ENCODE data around the gene VPS11. TPM values are rescaled to one million over a fixed set of nuclear protein-coding genes. Genes with fewer than 3 reads are reported as not detected.

The VPS11 gene
- total RNA-seq, 2 experiments from 2014 or later = 23.3 to 32.2 TPM

DNA sequence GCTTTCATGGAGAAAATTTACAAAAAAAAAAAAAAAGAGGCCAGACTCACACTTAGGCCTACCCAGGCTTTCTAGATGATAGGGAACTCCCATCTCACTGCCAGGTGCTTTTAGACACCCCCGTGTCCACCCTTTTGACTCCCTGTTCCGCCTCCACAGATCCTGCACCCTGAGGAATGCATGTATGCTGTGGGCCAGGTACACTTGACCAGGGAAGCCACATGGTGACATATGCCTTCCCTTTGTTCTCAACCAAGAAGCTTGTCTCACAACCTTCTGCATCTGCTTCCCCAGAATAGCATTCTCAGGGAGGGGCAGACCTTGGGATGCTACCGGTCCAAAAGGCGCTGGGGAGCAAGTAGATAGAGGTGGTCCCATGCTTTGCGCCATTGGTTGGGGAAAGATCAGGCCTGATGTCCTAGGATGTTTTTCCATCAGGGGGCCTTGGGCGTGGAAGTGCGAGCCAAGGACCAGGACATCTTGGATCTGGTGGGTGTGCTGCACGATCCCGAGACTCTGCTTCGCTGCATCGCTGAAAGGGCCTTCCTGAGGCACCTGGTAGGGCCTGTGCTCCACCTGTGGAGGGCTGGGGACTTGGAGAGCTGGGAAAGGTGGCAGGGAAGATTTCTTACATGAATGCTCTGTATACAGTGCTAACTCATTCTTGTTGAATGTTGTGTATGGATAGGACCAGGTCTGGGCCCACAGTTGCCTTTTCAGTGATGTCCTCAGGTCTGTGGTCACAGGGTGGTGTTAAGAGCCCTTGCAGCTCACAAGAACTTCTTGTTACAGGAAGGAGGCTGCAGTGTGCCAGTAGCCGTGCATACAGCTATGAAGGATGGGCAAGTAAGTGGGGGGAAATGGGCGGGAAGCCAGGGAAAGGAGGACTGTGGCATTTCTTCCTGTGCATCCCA, 24.6 kb downstream of the VPS11 start:
- peak overlapping the region; percentile 79 for H3K4me2 ChIP-seq (ENCODE audit: low read length)
- H3K4me3 ChIP-seq (ENCODE audit: low read depth, low read length, poor library complexity, severe bottlenecking) = peak overlapping the region; percentile 81
- intact Hi-C loops (cut with micrococcal nuclease; ENCODE audit: unreplicated experiment) = no loop called here
- H4K20me1 ChIP-seq (ENCODE audit: insufficient read depth, low read length) = peaks cover 23% of the 10 kb centered on the region
- peaks cover 38% of the 10 kb centered on the region for H3K79me2 ChIP-seq (ENCODE audit: insufficient read depth, low read depth, low read length)
- H3K9me2 ChIP-seq (ENCODE audit: insufficient read depth, low read length) = no peaks in the 10 kb centered on the region
- TF ChIP-seq, protein P1, sequence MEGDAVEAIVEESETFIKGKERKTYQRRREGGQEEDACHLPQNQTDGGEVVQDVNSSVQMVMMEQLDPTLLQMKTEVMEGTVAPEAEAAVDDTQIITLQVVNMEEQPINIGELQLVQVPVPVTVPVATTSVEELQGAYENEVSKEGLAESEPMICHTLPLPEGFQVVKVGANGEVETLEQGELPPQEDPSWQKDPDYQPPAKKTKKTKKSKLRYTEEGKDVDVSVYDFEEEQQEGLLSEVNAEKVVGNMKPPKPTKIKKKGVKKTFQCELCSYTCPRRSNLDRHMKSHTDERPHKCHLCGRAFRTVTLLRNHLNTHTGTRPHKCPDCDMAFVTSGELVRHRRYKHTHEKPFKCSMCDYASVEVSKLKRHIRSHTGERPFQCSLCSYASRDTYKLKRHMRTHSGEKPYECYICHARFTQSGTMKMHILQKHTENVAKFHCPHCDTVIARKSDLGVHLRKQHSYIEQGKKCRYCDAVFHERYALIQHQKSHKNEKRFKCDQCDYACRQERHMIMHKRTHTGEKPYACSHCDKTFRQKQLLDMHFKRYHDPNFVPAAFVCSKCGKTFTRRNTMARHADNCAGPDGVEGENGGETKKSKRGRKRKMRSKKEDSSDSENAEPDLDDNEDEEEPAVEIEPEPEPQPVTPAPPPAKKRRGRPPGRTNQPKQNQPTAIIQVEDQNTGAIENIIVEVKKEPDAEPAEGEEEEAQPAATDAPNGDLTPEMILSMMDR (conservative IDR thresholded peaks at IDR 0.05; ENCODE audit: low read length) = no peak
- no peak for TF ChIP-seq EZH2phosphoT487 (IDR thresholded peaks at IDR 0.05; ENCODE audit: borderline replicate concordance, low read depth, low read length)
- peaks cover 59% of the 10 kb centered on the region for H3K36me3 ChIP-seq (ENCODE audit: insufficient read depth, low read length)
- CTCF ChIA-PET (ENCODE audit: unreplicated experiment) = interaction anchor here (1.2 kb wide), 1 partner anchor 34 kb away, joined by 3 read pairs; no protein-coding TSS in a partner anchor
- H3K4me1 ChIP-seq (ENCODE audit: insufficient read depth, low read length, poor library complexity, severe bottlenecking) = peaks cover 63% of the 10 kb centered on the region
- H3K9me3 ChIP-seq (ENCODE audit: low read length) = no peaks in the 10 kb centered on the region
- BruUV-seq (replicated peaks) = no TSS peak
- POLR2A ChIA-PET = interaction anchor here (0.5 to 1.2 kb wide), 4 partner anchors 9 to 72 kb away, joined by 3 to 5 read pairs (median 3); partner anchors contain the start of genes DPAGT1 and VPS11
- H3K27ac ChIP-seq (ENCODE audit: low read depth, low read length, poor library complexity, severe bottlenecking) = peak overlapping the region; percentile 79
- no peak overlapping the region for H2AFZ ChIP-seq (ENCODE audit: low read length)
- DNase-seq (ENCODE audit: low spot score) = peak; percentile 51

- no TSS peak for BruUV-seq (replicated peaks)
- peak overlapping the region; percentile 81 for H3K4me3 ChIP-seq (ENCODE audit: low read depth, low read length, poor library complexity, severe bottlenecking)
- POLR2A ChIA-PET = interaction anchor here (0.7 to 1.2 kb wide), 3 partner anchors 9 to 71 kb away, joined by 3 read pairs; partner anchors contain the start of genes DPAGT1 and VPS11
- CTCF ChIA-PET (ENCODE audit: unreplicated experiment) = no interaction called here
- H3K27ac ChIP-seq (ENCODE audit: low read depth, low read length, poor library complexity, severe bottlenecking) = peak overlapping the region; percentile 79
- peaks cover 38% of the 10 kb centered on the region for H3K79me2 ChIP-seq (ENCODE audit: insufficient read depth, low read depth, low read length)
- TF ChIP-seq EZH2phosphoT487 (IDR thresholded peaks at IDR 0.05; ENCODE audit: borderline replicate concordance, low read depth, low read length) = no peak
- TF ChIP-seq, protein P1 (conservative IDR thresholded peaks at IDR 0.05; ENCODE audit: low read length) = no peak
- H3K36me3 ChIP-seq (ENCODE audit: insufficient read depth, low read length) = peaks cover 68% of the 10 kb centered on the region
- H3K4me2 ChIP-seq (ENCODE audit: low read length) = peak overlapping the region; percentile 79
- H4K20me1 ChIP-seq (ENCODE audit: insufficient read depth, low read length) = peaks cover 23% of the 10 kb centered on the region
- H3K9me3 ChIP-seq (ENCODE audit: low read length) = no peaks in the 10 kb centered on the region
- intact Hi-C loops (cut with micrococcal nuclease; ENCODE audit: unreplicated experiment) = no loop called here
- H3K4me1 ChIP-seq (ENCODE audit: insufficient read depth, low read length, poor library complexity, severe bottlenecking) = peaks cover 66% of the 10 kb centered on the region
- no peaks in the 10 kb centered on the region for H3K9me2 ChIP-seq (ENCODE audit: insufficient read depth, low read length)
- DNase-seq (ENCODE audit: low spot score) = no peak
- no peak overlapping the region for H2AFZ ChIP-seq (ENCODE audit: low read length)
Observed at GRCh38 chr11:119092880-119093842, 25.5 kb downstream of the VPS11 start.

Measured in OCI-LY7 (cell line).